ENCODE measurements around the gene ZNF516. TPM values are rescaled to one million over a fixed set of nuclear protein-coding genes. Genes with fewer than 3 reads are reported as not detected.

The ZNF516 gene
- total RNA-seq, 3 donors from 2014 or later (not counting 1 experiment from before 2014, with no cell fraction given) = 49.1 to 60.0 (median 52.4) TPM

DNA sequence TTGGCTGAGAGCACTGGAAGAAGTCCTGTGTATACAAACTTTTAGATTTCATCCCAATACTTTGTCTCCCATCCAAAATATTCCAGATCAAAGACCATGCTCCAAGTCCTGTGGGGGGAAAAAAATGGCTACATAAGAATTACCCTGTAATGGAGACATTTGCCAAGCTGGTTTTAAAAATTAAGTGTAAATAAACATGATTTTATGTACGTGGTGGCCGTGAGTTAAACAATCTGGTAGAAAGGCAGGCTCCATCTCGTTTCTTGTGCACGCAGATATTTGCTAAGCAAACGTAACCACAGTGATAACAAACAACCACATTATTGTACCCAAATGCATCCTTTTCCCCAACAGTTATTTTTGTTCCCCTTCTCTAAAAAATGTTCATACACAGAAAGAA lies 176.4 kb downstream of the ZNF516 start:
- Mint-ChIP-seq H3K4me3 (no peak overlapping the region), H3K27me3 (ENCODE audit: low read depth in 2 of 2) (peaks cover 0 to 6% of the 10 kb centered on the region in 2 donors), H3K9me3 (no peaks in the 10 kb centered on the region), H3K36me3 (no peaks in the 10 kb centered on the region), H3K4me1 (no peaks in the 10 kb centered on the region), H3K27ac (no peak overlapping the region)
- H3K4me3 ChIP-seq (ENCODE audit: low read length) = no peak overlapping the region
- no peaks in the 10 kb centered on the region for H3K36me3 ChIP-seq (ENCODE audit: control insufficient read depth, insufficient read depth, low read length)
- intact Hi-C loops (cut with micrococcal nuclease) = no loop called here
- TF ChIP-seq, protein P1, sequence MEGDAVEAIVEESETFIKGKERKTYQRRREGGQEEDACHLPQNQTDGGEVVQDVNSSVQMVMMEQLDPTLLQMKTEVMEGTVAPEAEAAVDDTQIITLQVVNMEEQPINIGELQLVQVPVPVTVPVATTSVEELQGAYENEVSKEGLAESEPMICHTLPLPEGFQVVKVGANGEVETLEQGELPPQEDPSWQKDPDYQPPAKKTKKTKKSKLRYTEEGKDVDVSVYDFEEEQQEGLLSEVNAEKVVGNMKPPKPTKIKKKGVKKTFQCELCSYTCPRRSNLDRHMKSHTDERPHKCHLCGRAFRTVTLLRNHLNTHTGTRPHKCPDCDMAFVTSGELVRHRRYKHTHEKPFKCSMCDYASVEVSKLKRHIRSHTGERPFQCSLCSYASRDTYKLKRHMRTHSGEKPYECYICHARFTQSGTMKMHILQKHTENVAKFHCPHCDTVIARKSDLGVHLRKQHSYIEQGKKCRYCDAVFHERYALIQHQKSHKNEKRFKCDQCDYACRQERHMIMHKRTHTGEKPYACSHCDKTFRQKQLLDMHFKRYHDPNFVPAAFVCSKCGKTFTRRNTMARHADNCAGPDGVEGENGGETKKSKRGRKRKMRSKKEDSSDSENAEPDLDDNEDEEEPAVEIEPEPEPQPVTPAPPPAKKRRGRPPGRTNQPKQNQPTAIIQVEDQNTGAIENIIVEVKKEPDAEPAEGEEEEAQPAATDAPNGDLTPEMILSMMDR (IDR thresholded peaks at IDR 0.05) = no peak
- H3K9me3 ChIP-seq (ENCODE audit: control insufficient read depth, insufficient read depth, low read length) = no peaks in the 10 kb centered on the region
- H3K4me1 ChIP-seq (ENCODE audit: control insufficient read depth, insufficient read depth, low read length) = no peaks in the 10 kb centered on the region
- no peak for DNase-seq
- 88% methylated on average over 5 of the region's 5 CpGs for WGBS (ENCODE audit: insufficient coverage)
- no peak overlapping the region for H3K27ac ChIP-seq (ENCODE audit: low read length)
- no peaks in the 10 kb centered on the region for H3K27me3 ChIP-seq (ENCODE audit: control insufficient read depth, insufficient read depth, low read length)
- ATAC-seq = no peak

GRCh38 chr18:76317136-76317535 lies 177.9 kb downstream of the ZNF516 start:
- H3K4me1 ChIP-seq (ENCODE audit: control insufficient read depth, insufficient read depth, low read length) = no peaks in the 10 kb centered on the region
- no peaks in the 10 kb centered on the region for H3K9me3 Mint-ChIP-seq
- H3K4me1 Mint-ChIP-seq = no peaks in the 10 kb centered on the region
- H3K27ac ChIP-seq (ENCODE audit: low read length) = no peak overlapping the region
- H3K4me3 Mint-ChIP-seq = no peak overlapping the region
- no peaks in the 10 kb centered on the region for H3K27me3 ChIP-seq (ENCODE audit: control insufficient read depth, insufficient read depth, low read length)
- no peaks in the 10 kb centered on the region for H3K9me3 ChIP-seq (ENCODE audit: control insufficient read depth, insufficient read depth, low read length)
- TF ChIP-seq, protein P1 (IDR thresholded peaks at IDR 0.05) = no peak
- WGBS (ENCODE audit: insufficient coverage) = 80% methylated on average over 1 of the region's 1 CpG
- H3K27ac Mint-ChIP-seq = no peak overlapping the region
- DNase-seq (no peak), ATAC-seq (no peak)
- H3K36me3 ChIP-seq (ENCODE audit: control insufficient read depth, insufficient read depth, low read length) = no peaks in the 10 kb centered on the region
- peaks cover 0 to 3% of the 10 kb centered on the region in 2 donors for H3K27me3 Mint-ChIP-seq (ENCODE audit: low read depth in 2 of 2)
- intact Hi-C loops (cut with micrococcal nuclease) = no loop called here
- H3K36me3 Mint-ChIP-seq = no peaks in the 10 kb centered on the region
- no peak overlapping the region for H3K4me3 ChIP-seq (ENCODE audit: low read length)

GRCh38 chr18:76315722-76316230 lies 179.3 kb downstream of the ZNF516 start:
- Histone ChIP-seq H3K27me3 (ENCODE audit: control insufficient read depth, insufficient read depth, low read length) (no peaks in the 10 kb centered on the region), H3K27ac (ENCODE audit: low read length) (no peak overlapping the region), H3K36me3 (ENCODE audit: control insufficient read depth, insufficient read depth, low read length) (no peaks in the 10 kb centered on the region), H3K4me1 (ENCODE audit: control insufficient read depth, insufficient read depth, low read length) (no peaks in the 10 kb centered on the region), H3K4me3 (ENCODE audit: low read length) (no peak overlapping the region), H3K9me3 (ENCODE audit: control insufficient read depth, insufficient read depth, low read length) (no peaks in the 10 kb centered on the region)
- Mint-ChIP-seq H3K4me1 (no peaks in the 10 kb centered on the region), H3K9me3 (no peaks in the 10 kb centered on the region), H3K4me3 (no peak overlapping the region), H3K27ac (no peak overlapping the region), H3K36me3 (no peaks in the 10 kb centered on the region), H3K27me3 (ENCODE audit: low read depth in 2 of 2) (peaks cover 0 to 3% of the 10 kb centered on the region in 2 donors)
- 49% methylated on average over 4 of the region's 5 CpGs for WGBS (ENCODE audit: insufficient coverage)
- ATAC-seq = no peak
- no peak for DNase-seq
- TF ChIP-seq, protein P1 (IDR thresholded peaks at IDR 0.05) = no peak
- intact Hi-C loops (cut with micrococcal nuclease) = no loop called here

- intact Hi-C loops (cut with micrococcal nuclease) = no loop called here
- H3K36me3 ChIP-seq (ENCODE audit: control insufficient read depth, insufficient read depth, low read length) = no peaks in the 10 kb centered on the region
- Mint-ChIP-seq H3K9me3 (no peaks in the 10 kb centered on the region), H3K4me3 (no peak overlapping the region), H3K27me3 (ENCODE audit: low read depth in 2 of 2) (no peaks in the 10 kb centered on the region), H3K36me3 (no peaks in the 10 kb centered on the region), H3K27ac (no peak overlapping the region), H3K4me1 (no peaks in the 10 kb centered on the region)
- H3K4me1 ChIP-seq (ENCODE audit: control insufficient read depth, insufficient read depth, low read length) = no peaks in the 10 kb centered on the region
- no peak for ATAC-seq
- no peak for DNase-seq
- TF ChIP-seq, protein P1 (IDR thresholded peaks at IDR 0.05) = no peak
- no peak overlapping the region for H3K27ac ChIP-seq (ENCODE audit: low read length)
- H3K4me3 ChIP-seq (ENCODE audit: low read length) = no peak overlapping the region
- no peaks in the 10 kb centered on the region for H3K9me3 ChIP-seq (ENCODE audit: control insufficient read depth, insufficient read depth, low read length)
- no peaks in the 10 kb centered on the region for H3K27me3 ChIP-seq (ENCODE audit: control insufficient read depth, insufficient read depth, low read length)
- WGBS (ENCODE audit: insufficient coverage) = 69% methylated on average over 5 of the region's 6 CpGs
These were observed 180.5 kb downstream of the ZNF516 start for GRCh38 chr18:76314496-76314895.
